ENCODE data around the gene TP53TG3C. TPM values are rescaled to one million over a fixed set of nuclear protein-coding genes. Genes with fewer than 3 reads are reported as not detected.

Gene TP53TG3C, protein sequence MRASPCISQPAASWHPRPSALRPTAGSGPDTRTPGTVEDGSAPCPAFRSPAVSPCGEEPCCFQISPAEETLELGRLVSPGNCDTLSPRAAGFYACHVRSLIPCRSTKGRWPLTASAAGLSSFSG
- not detected in 2 replicates for total RNA-seq

DNA sequence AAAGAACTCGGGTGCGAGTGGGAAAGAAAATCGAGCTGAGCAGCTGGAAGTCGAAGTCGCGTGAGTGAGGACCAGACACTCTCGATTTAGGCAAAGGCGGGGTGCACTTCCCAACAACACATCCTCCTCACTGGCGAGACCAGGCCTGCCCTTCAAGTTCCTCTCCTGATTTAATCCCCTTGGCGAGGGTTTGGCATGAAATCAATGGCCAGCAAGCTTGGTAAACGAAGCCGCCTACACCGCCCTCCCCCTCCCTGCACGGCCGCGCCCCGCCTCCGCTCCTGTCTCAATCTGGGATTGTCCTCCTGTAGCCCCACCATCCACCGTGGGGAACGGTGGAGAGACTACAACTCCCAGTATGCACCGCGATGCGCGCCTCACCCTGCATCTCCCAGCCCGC, at the start of gene TP53TG3C:
Gene TP53TG3C (plus strand): TSS at position 301 of the 400 bp plus-strand sequence. CDS start 68 bp downstream, at position 369.

Other genes starting within 250 kb of the TP53TG3C start
- gene TP53TG3E, start 110.1 kb downstream of the TP53TG3C start, total RNA-seq: not detected in 2 replicates
- gene TP53TG3B, start 166.6 kb downstream of the TP53TG3C start, total RNA-seq: not detected in 2 replicates

Measured in smooth muscle cell of trachea (primary cell).